A673 (cell line): ENCODE measurements around the gene TNRC6C. TPM values are rescaled to one million over a fixed set of nuclear protein-coding genes. Genes with fewer than 3 reads are reported as not detected.

Source experiments
- BruUV-seq: library from RNA; stranded (reverse); fragments of 400-500 nt; replicated peaks from 2 replicates; lab custom pipeline; 2021; lab: Mats Ljungman, UMichigan
- CTCF ChIA-PET: fragments of 300-600 bp; sonication (Branson Sonifier 250); formaldehyde crosslinking; loops from one replicate; lab custom pipeline; 2022; ENCODE audit warnings: antibody characterized with exemption; lab: Charles Lee
- POLR2A ChIA-PET: fragments of 300-600 bp; sonication (Branson Sonifier 250); formaldehyde crosslinking; loops from one replicate; lab custom pipeline; 2022; ENCODE audit warnings: antibody characterized with exemption; ENCODE audit not compliant: low non-redundant PET; lab: Charles Lee
- DNase-seq: peaks from one replicate; pipeline ENCODE4 v3.0.0-alpha.2; 2015; ENCODE audit warnings: low spot score
- H3K27ac ChIP-seq: fragments of 200-600 bp; sonication (generic); 2 replicates; pipeline ENCODE4 v1.5.1; 2016; ENCODE audit warnings: mixed run types, low read depth, mild to moderate bottlenecking, mixed read lengths, antibody characterized with exemption, low read length; ENCODE audit not compliant: poor library complexity, severe bottlenecking
- H3K27me3 ChIP-seq: fragments of 200-600 bp; sonication (generic); replicated peaks from 2 replicates; pipeline ENCODE4 v1.6.1; 2017; ENCODE audit warnings: mixed run types, low read depth, mild to moderate bottlenecking, mixed read lengths, antibody characterized with exemption, low read length; ENCODE audit not compliant: insufficient read depth, poor library complexity
- H3K36me3 ChIP-seq: fragments of 200-600 bp; sonication (generic); 2 replicates; pipeline ENCODE4 v1.6.1; 2016; ENCODE audit warnings: mixed run types, mild to moderate bottlenecking, mixed read lengths, antibody characterized with exemption, low read length; ENCODE audit not compliant: insufficient read depth, poor library complexity, severe bottlenecking
- H3K4me1 ChIP-seq: fragments of 200-600 bp; sonication (generic); 2 replicates; pipeline ENCODE4 v1.6.1; 2017; ENCODE audit warnings: mixed run types, mild to moderate bottlenecking, mixed read lengths, antibody characterized with exemption, low read length; ENCODE audit not compliant: insufficient read depth, poor library complexity, severe bottlenecking
- H3K4me3 ChIP-seq: fragments of 200-600 bp; sonication (generic); 2 replicates; pipeline ENCODE4 v1.5.1; 2016; ENCODE audit warnings: low read depth, mixed run types, mild to moderate bottlenecking, mixed read lengths, low read length; ENCODE audit not compliant: poor library complexity, severe bottlenecking
- H3K9me3 ChIP-seq: fragments of 200-600 bp; sonication (generic); 2 replicates; pipeline ENCODE4 v1.6.1; 2016; ENCODE audit warnings: mixed run types, low read depth, mild to moderate bottlenecking, mixed read lengths, antibody characterized with exemption, low read length; ENCODE audit not compliant: poor library complexity, severe bottlenecking
- EZH2 ChIP-seq: fragments of 200-600 bp; sonication (generic); IDR thresholded peaks from 2 replicates; pipeline ENCODE4 v1.6.1; 2017; ENCODE audit warnings: borderline replicate concordance, low read depth, mild to moderate bottlenecking, mixed read lengths, antibody characterized with exemption, low read length; ENCODE audit not compliant: poor library complexity, severe bottlenecking
- intact Hi-C: fragments of 100-400 bp; cut with micrococcal nuclease; formaldehyde crosslinking; loops from one replicate; pipeline ENCODE4 v1.10.0; 2022; ENCODE audit not compliant: unreplicated experiment
- total RNA-seq: library from RNA; stranded (reverse); gene quantifications from 2 replicates; pipeline ENCODE4 v1.2.3, GENCODE V29; 2021
- TF ChIP-seq, protein P1 (sequence below): fragments of 300-800, 200-600 bp; sonication (generic); conservative IDR thresholded peaks from 2 replicates; pipeline ENCODE4 v1.5.1; 2017; ENCODE audit warnings: low read depth, mild to moderate bottlenecking, antibody characterized with exemption, low read length, moderate library complexity, mixed read lengths

TNRC6C gene
- total RNA-seq, 1 experiment from 2014 or later = 26.7 TPM

DNA sequence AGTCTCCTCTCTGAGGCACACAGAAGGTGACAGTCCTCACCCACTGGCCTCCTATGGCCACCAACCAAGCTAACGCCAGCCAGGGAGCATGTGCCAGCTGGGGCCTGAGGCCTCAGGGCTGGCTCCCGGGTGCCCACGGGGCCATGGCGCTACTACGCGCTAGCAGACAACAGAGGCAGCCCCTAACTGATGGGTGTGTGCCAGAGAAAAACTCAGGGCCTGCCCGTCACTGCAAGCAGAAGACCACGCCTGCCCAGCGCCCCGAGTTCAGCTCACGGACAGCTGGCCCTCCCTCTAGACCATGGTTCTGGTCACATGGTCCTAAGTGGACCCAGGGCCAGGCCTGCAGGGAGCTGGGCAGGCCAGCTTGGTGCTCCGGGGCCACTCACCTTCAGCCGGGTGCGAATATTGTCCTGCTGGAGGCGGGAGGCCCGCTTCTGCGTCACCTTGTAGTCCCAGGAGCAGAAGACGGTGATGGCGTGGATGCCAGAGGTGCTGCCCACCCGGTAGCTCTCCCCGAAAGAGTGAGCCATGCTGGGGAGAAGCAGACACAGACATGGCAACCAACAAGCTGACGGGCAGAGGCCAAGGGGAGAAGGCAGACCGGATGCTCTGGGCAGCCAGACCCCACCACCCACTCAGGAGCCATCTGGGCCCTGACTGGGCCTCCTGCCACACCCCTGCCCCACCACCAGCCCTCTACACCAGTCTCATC lies 163.9 kb downstream of the TNRC6C start:
- ChIA-PET POLR2A (no interaction called here), CTCF (no interaction called here)
- BruUV-seq = no TSS peak
- Histone ChIP-seq H3K36me3 (no peaks in the 10 kb centered on the region), H3K27ac (no peak overlapping the region), H3K9me3 (no peaks in the 10 kb centered on the region), H3K27me3 (no peaks in the 10 kb centered on the region), H3K4me3 (no peak overlapping the region), H3K4me1 (peaks cover 10% of the 10 kb centered on the region)
- TF ChIP-seq, protein P1, sequence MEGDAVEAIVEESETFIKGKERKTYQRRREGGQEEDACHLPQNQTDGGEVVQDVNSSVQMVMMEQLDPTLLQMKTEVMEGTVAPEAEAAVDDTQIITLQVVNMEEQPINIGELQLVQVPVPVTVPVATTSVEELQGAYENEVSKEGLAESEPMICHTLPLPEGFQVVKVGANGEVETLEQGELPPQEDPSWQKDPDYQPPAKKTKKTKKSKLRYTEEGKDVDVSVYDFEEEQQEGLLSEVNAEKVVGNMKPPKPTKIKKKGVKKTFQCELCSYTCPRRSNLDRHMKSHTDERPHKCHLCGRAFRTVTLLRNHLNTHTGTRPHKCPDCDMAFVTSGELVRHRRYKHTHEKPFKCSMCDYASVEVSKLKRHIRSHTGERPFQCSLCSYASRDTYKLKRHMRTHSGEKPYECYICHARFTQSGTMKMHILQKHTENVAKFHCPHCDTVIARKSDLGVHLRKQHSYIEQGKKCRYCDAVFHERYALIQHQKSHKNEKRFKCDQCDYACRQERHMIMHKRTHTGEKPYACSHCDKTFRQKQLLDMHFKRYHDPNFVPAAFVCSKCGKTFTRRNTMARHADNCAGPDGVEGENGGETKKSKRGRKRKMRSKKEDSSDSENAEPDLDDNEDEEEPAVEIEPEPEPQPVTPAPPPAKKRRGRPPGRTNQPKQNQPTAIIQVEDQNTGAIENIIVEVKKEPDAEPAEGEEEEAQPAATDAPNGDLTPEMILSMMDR = no peak
- no peak for TF ChIP-seq EZH2
- intact Hi-C loops = no loop called here
- DNase-seq = no peak

DNA sequence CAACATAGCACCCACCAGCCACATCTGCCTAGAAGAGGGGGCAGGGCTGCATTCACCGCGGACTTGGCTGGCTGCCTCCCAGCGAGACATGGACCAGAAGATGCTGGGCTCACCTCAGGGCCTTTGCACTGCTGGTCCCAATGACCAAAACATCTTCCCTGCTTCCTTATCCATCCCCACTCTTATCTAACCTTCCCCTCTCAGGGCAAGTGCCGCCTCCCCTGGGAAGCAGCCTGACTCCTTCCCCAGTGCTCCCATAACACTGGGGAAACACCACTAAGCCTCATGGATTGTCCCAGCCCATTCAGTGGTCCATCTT lies 164.4 kb downstream of the TNRC6C start:
- no TSS peak for BruUV-seq
- peaks cover 15% of the 10 kb centered on the region for H3K4me1 ChIP-seq
- TF ChIP-seq, protein P1 = no peak
- no peak for TF ChIP-seq EZH2
- H3K27ac ChIP-seq = no peak overlapping the region
- no peaks in the 10 kb centered on the region for H3K27me3 ChIP-seq
- intact Hi-C loops = no loop called here
- H3K36me3 ChIP-seq = no peaks in the 10 kb centered on the region
- CTCF ChIA-PET = no interaction called here
- no peak for DNase-seq
- no peak overlapping the region for H3K4me3 ChIP-seq
- no peaks in the 10 kb centered on the region for H3K9me3 ChIP-seq
- POLR2A ChIA-PET = no interaction called here

DNA sequence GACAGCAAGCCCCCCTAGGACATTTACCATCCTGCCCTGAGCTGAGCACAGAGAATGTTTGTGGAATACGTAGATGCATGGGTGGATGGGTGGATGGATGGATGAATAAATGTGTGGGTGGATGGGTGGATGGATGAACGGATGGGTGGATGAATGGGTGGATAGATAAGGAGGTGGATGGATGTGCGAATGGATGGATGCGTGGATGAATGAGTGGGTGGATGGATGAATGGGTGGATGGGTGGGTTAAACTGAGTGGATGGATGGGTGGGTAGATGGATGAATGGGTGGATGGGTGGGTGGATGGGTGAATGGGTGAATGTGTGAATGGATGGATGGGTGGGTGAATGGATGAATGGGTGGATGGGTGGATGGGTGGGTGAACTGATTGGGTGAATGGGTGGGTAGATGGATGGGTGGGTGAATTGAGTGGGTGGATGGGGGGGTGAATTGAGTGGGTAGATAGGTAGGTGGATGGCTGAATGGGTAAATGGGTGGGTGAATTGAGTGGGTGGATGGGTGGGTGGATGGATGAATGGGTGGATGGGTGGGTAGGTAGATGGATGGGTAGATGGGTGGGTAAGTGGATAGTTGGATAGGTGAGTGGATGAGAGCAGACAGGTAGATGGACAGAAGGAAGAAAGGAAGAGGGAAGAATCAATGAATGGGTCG lies 164.9 kb downstream of the TNRC6C start:
- no peaks in the 10 kb centered on the region for H3K36me3 ChIP-seq
- intact Hi-C loops = no loop called here
- H3K4me1 ChIP-seq = peaks cover 19% of the 10 kb centered on the region
- BruUV-seq = no TSS peak
- DNase-seq = no peak
- H3K9me3 ChIP-seq = no peaks in the 10 kb centered on the region
- no peak overlapping the region for H3K27ac ChIP-seq
- ChIA-PET CTCF (no interaction called here), POLR2A (no interaction called here)
- no peaks in the 10 kb centered on the region for H3K27me3 ChIP-seq
- no peak for TF ChIP-seq EZH2
- TF ChIP-seq, protein P1 = no peak
- no peak overlapping the region for H3K4me3 ChIP-seq
